ENCODE results near the gene JPH3.

Gene JPH3

DNA sequence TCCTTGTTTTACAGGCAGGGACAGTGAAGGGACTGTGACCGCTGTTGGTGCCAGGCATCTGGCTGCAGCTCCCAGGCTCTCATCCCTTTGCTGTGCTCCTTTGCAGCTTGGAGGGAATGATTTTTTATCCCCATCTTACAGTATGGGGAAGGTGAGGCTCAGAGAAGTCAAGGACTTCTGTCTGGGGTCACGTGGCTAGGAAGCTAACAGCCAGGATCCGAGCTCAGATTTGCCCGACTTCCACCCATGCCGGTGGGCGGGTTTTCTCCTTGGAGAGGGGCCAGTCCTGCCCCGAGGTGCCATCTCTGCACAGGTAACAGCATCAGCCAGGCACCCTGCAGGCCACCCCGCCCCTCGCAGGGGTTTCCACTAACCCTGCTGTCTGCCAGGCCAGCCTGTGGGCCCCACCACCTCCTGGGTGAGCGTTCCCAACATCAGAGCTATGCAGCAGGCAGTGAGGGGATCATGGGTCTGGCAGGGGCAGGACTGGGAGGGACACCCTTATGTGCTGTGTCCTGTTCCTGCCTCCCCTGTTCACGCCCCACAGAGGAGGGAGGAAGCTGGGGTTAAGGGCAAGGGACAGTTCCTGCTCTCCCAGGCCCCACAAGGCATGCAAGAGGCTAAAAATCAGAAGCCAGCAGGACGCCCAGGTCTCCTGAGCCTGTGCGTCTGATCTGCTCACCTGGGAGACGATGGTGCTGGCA is 25.4 kb downstream of the JPH3 start:
- DNase-seq, result no peak

- no peak for DNase-seq
These were observed 26.1 kb downstream of the JPH3 start for GRCh38 chr16:87628246-87628923.

DNA sequence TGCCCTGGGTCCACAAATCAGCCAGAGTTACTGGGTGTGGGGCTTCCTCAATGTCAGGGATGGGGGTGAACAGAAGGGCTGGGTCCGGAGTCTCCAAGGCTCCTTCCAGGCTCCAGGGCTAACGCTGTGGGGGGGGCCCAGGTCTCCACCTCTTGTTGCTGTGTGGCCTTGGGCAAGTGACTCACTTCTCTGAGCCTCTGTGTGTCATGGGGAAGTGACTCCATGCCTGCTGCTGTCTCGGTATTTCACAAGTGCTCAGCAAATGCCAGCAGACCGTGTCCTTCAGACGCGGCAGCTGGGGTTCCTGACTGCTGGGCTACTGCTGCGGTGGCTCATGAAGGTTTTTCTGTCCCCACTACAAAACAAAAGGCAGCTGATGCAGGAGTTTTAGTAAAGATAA is 26.6 kb downstream of the JPH3 start:
- peak; percentile 21 to 58 for DNase-seq

GRCh38 chr16:87631067-87631466 is 28.8 kb downstream of the JPH3 start:
- DNase-seq, result no peak

DNA sequence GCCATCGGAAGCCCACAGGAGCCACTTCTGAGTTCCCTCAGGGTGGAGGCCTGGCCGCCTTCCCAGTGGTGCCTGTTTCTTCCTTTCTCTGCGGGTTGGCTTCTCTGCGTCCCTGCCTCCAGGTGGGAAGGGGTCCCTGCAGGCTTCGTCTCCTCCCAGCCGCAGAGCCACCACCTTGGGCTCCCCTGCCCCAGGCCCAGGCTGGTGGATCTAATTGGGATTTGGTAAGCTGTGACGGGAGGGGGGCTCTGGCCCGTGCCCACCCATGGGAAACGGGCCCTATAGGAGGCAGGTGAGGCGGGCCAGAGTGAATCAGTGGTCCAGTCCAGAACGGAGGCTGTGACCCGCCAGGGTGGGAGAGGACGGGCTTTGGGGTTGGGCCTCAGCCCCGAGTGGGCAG is 32.1 kb downstream of the JPH3 start:
- no peak for DNase-seq

- DNase-seq, result peak; percentile 38 to 44
These were observed 33.3 kb downstream of the JPH3 start for GRCh38 chr16:87635541-87636049.

- DNase-seq, result peak; percentile 82 to 92
These were observed 33.9 kb downstream of the JPH3 start for GRCh38 chr16:87636050-87636684.

DNA sequence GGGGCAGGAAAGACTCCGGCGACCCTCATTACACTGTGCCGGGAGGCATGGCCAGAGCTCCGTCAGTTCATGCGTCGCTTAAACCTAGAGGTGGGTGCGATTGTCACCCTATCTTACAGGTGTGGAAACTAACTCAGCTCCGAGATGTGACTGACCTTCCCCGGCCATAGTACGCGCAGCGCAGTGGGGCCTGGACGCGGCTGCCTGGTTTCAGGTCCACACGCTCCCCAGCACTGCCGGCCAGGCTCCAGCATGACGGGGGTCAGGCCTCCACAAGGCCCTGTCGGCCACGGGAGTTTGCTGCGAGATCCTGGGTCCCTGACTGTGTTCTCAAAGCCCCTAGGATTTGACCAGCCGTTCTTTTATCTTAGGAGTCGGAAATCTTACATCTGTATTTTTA is 34.4 kb downstream of the JPH3 start:
- DNase-seq, result no peak

- no peak for DNase-seq
These were observed 35.0 kb downstream of the JPH3 start for GRCh38 chr16:87637357-87637756.

DNA sequence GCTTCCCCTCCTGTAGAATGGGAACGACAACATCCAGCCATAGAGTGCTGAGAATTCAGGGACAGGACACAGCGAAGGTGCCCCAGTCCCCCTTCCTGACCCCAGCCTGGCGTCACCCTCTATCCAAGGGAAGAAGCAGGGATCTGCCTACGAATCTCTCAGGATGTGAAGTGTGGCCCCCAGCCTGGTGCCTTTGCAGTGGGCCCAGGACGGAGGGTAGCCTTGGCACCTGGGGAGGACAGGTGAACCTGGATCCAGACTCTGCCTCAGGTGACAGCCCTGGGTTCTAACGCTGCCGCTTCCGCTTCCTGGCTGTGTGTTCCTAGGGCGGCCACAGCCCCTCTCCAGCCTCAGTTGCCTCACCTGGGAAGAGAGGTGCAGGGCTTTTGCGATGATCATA is 36.4 kb downstream of the JPH3 start:
- DNase-seq, result no peak

DNA sequence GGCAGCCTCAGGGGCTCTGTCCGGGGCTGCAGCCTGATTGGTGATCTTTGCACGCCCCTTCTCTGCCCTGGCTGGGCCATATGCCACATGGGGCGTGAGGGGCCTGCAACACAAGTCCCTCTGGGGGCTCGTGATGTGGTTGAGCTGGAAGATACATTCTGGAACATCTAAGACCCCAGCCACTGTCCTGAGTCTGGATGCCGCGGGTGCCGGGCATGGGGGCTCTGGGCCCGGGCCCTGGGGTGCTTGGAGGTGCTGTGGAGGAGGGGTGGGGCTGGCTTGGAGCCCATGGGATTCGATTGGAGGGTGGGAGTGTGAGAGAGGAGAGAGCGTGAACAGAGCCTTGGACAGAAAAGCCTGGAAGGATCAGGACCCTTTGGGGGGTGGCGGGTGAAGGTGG is 39.4 kb downstream of the JPH3 start:
- no peak for DNase-seq

- no peak for DNase-seq
These were observed 40.2 kb downstream of the JPH3 start for GRCh38 chr16:87642491-87642890.

- DNase-seq, result no peak
These were observed 41.9 kb downstream of the JPH3 start for GRCh38 chr16:87644186-87644585.

GRCh38 chr16:87644596-87644995 is 42.3 kb downstream of the JPH3 start:
- DNase-seq, result no peak

- DNase-seq, result no peak
These were observed 43.5 kb downstream of the JPH3 start for GRCh38 chr16:87645802-87646201.

GRCh38 chr16:87647431-87648185 is 45.3 kb downstream of the JPH3 start:
- DNase-seq, result no peak

DNA sequence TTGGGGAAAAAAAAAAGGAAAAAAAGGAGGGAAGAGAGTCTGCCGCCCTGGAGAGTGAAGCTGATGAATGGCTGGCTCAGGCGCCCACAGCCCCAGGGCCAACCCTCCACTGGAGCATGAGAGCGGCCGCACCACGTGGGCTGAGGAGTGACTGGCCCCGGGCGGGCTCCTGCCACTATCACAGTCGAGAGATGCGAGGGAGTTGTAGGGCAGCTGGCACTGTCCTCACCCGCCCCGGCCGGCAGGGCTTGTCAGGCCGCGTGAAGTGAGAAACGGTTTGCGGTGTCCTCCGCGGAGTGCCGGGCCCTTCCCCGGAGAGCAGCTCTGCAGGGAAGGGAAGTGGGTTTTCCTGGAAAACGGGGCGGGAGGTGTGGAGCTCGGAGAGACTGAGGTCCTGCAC is 45.9 kb downstream of the JPH3 start:
- no peak for DNase-seq

DNA sequence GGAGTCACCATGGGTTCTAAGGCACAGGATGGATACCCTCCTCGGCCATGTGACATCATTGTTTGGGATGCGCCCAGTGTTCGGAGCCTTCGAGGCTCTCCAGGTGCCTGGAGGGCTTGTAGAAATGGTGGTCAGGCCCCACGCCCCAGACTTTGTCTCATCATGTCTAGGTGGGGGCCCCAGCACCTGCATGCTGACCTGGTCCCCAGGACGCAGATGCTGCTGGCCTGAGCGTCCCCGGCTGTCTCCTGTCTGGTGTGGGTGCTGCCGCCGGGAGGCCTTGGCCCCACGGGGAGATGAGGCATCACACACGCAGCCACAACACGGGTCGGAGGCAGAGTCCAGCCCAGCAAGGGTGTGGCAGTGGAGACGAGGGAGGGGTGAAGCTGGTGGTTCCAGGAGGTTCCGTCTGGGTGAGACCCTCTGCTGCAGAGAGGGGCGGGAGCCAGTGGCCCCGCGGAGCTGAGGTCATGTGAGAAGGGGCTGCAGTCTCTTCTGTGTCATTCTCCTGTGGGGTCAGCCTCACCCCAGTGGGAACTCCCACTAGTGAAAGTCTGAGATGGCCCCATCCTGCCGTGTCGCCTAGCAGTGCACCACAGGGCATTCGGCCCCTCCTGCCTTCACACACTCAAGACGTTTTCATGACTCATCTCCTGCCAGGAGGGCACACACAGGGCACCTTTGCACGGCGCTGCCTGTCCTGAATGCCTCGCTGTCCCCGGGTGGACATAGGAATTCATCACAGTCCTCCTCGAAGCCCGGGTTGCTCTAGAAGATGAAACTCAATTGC is 46.6 kb downstream of the JPH3 start:
- DNase-seq, result no peak

DNA sequence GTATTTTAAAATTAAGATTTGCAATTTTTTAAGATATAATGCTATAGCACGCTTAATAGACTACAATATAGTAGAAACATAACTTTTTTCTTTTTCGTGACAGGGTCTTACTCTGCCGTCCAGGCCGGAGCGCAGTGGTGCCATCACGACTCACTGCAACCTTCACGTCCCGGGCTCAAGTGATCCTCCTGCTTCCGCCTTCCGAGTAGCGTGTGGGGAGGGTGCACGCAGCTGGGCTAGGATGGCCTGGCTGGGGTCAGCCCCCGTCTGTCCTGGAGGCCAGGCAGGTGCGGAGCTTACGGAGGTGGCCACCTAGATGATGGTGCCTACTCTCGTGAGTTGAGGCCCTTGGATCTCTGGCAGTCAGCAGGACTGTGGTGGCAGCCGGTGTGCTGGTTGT is 50.1 kb downstream of the JPH3 start:
- no peak for DNase-seq

GRCh38 chr16:87652799-87653198 is 50.5 kb downstream of the JPH3 start:
- peak in 1 of 2 donors; percentile 6 for DNase-seq

GRCh38 chr16:87653234-87653633 is 50.9 kb downstream of the JPH3 start:
- DNase-seq, result no peak

DNA sequence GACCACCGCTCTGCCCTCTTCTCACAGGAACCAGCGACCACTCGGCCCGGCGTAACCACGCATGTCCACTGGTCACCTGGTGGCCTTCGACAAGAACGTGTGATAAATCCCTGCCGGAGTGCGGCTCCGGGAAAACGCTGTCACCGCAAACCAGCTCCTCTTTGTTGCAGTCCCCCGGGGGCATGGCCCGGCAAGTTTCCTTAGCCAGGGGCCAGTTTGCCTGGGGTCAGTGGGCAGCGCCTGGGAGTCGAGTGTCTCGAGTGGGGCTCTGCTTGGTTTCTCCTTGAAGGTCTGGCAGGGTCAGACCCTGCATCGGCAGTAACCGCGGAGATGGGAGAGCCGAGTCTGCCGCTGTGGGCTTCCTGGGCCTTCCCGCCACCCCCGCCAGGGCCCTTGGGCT is 52.5 kb downstream of the JPH3 start:
- DNase-seq, result no peak
